ENCODE data around the gene ADGRE1.

The ADGRE1 gene, protein sequence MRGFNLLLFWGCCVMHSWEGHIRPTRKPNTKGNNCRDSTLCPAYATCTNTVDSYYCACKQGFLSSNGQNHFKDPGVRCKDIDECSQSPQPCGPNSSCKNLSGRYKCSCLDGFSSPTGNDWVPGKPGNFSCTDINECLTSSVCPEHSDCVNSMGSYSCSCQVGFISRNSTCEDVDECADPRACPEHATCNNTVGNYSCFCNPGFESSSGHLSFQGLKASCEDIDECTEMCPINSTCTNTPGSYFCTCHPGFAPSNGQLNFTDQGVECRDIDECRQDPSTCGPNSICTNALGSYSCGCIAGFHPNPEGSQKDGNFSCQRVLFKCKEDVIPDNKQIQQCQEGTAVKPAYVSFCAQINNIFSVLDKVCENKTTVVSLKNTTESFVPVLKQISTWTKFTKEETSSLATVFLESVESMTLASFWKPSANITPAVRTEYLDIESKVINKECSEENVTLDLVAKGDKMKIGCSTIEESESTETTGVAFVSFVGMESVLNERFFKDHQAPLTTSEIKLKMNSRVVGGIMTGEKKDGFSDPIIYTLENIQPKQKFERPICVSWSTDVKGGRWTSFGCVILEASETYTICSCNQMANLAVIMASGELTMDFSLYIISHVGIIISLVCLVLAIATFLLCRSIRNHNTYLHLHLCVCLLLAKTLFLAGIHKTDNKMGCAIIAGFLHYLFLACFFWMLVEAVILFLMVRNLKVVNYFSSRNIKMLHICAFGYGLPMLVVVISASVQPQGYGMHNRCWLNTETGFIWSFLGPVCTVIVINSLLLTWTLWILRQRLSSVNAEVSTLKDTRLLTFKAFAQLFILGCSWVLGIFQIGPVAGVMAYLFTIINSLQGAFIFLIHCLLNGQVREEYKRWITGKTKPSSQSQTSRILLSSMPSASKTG

GRCh38 chr19:6887316-6887715 lies at the start of gene ADGRE1:
Gene ADGRE1 (plus strand): TSS chr19:6887579. CDS start chr19:6887609, 30 bp downstream.
- TF ChIP-seq, protein P1, sequence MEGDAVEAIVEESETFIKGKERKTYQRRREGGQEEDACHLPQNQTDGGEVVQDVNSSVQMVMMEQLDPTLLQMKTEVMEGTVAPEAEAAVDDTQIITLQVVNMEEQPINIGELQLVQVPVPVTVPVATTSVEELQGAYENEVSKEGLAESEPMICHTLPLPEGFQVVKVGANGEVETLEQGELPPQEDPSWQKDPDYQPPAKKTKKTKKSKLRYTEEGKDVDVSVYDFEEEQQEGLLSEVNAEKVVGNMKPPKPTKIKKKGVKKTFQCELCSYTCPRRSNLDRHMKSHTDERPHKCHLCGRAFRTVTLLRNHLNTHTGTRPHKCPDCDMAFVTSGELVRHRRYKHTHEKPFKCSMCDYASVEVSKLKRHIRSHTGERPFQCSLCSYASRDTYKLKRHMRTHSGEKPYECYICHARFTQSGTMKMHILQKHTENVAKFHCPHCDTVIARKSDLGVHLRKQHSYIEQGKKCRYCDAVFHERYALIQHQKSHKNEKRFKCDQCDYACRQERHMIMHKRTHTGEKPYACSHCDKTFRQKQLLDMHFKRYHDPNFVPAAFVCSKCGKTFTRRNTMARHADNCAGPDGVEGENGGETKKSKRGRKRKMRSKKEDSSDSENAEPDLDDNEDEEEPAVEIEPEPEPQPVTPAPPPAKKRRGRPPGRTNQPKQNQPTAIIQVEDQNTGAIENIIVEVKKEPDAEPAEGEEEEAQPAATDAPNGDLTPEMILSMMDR (IDR thresholded peaks at IDR 0.05; ENCODE audit: low read depth, low read length, missing control alignments) = no peak
- DNase-seq (ENCODE audit: low read depth) = no peak
- H3K4me3 ChIP-seq (ENCODE audit: low read depth, low read length) = no peak within 1 kb of the TSS

DNA sequence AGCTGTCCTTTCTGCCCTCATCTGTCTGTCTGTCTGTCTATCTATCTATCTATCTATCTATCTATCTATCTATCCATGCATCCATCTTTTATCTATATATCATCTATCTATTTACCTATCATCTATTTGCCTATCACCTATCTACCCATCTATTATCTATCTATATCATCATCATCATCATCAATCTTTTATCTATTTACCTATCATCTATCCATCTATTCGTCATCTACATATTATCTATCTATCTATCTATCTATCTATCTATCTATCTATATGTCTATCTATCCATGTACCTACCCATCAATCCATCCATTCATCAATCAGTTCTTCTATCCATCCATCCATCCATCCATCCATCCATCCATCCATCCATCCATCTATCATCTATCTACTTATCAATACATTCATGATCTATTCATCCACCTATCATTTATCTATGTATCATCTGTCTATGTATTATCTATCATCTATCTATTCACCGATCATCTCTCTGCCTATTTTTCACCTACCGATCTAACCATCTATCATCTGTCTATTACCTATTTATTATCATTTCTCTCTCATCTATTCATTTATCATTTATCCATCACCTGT lies 49.2 kb upstream of the ADGRE1 start:
- no peak for DNase-seq (ENCODE audit: low read depth)

GRCh38 chr19:6842871-6843607 lies 44.3 kb upstream of the ADGRE1 start:
- TF ChIP-seq, protein P1 (IDR thresholded peaks at IDR 0.05; ENCODE audit: low read depth, low read length, missing control alignments) = no peak
- no peak for DNase-seq (ENCODE audit: low read depth)

More for the DNA sequence above, 49.2 kb upstream of the ADGRE1 start:
- no peak overlapping the region for H3K4me3 ChIP-seq (ENCODE audit: low read depth, low read length)
- TF ChIP-seq, protein P1 (IDR thresholded peaks at IDR 0.05; ENCODE audit: low read depth, low read length, missing control alignments) = no peak

DNA sequence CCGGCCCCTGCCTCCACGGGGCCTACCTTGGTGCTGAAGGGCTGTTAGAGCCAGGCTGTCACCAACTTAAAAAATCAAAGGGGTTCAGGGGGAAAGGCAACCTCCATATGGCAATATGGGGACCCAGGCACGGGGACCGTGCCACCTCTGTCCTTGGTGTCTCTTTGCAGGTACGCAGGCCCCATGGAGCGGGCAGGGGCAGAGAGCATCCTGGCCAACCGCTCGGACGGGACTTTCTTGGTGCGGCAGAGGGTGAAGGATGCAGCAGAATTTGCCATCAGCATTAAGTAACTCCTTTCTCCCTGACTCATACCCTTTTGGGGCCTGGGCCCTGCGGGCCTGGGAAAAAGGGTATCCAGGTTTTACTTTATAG lies 39.6 kb upstream of the ADGRE1 start:
- TF ChIP-seq, protein P1 (IDR thresholded peaks at IDR 0.05; ENCODE audit: low read depth, low read length, missing control alignments) = no peak
- no peak overlapping the region for H3K4me3 ChIP-seq (ENCODE audit: low read depth, low read length)
- no peak for DNase-seq (ENCODE audit: low read depth)

More at GRCh38 chr19:6842871-6843607, 44.3 kb upstream of the ADGRE1 start:
- no peak overlapping the region for H3K4me3 ChIP-seq (ENCODE audit: low read depth, low read length)

DNA sequence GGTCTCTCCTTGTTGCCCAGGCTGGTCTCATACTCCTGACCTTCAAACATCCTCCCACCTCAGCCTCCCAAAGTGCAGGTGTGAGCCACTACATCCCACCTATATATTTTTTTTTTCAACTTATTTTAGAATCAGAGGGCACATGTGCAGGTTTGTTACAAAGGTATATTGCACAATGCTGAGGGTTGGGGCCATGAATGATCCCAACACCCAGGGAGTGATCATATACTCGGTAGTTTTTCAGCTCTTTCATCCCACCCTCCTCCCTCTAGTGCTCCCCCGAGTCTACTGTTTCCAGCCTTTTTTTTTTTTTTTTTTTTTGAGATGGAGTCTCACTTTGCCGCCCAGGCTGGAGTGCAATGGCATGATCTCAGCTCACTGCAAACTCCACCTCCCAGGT lies 38.4 kb upstream of the ADGRE1 start:
- DNase-seq (ENCODE audit: low read depth) = no peak
- H3K4me3 ChIP-seq (ENCODE audit: low read depth, low read length) = no peak overlapping the region
- TF ChIP-seq, protein P1 (IDR thresholded peaks at IDR 0.05; ENCODE audit: low read depth, low read length, missing control alignments) = no peak

DNA sequence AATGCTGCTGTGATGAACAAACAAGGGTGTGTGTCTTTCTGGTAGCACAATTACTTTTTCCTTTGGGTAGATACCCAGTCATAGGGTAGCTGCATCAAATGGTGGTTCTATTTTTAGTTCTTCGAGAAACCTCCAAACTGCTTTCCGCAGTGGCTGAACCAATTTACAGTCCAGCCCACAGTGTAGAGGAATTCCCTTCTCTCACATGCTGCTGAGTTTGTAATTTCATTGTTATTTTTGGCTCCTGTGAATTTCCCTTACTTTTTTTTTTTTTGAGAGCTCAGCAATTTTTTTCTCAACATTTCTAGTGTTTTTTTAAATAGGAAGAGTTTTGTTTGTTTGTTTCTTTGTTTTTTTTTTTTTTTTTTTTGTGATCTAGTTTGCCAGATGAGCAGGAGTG lies 37.5 kb upstream of the ADGRE1 start:
- no peak overlapping the region for H3K4me3 ChIP-seq (ENCODE audit: low read depth, low read length)
- DNase-seq (ENCODE audit: low read depth) = no peak
- TF ChIP-seq, protein P1 (IDR thresholded peaks at IDR 0.05; ENCODE audit: low read depth, low read length, missing control alignments) = no peak

Data from GM12864 (cell line).